Measurements from ENCODE around the gene CFAP410.

GRCh38 chr21:44377201-44377921 lies 38.2 kb upstream of the CFAP410 start:
- TF ChIP-seq, protein P1, sequence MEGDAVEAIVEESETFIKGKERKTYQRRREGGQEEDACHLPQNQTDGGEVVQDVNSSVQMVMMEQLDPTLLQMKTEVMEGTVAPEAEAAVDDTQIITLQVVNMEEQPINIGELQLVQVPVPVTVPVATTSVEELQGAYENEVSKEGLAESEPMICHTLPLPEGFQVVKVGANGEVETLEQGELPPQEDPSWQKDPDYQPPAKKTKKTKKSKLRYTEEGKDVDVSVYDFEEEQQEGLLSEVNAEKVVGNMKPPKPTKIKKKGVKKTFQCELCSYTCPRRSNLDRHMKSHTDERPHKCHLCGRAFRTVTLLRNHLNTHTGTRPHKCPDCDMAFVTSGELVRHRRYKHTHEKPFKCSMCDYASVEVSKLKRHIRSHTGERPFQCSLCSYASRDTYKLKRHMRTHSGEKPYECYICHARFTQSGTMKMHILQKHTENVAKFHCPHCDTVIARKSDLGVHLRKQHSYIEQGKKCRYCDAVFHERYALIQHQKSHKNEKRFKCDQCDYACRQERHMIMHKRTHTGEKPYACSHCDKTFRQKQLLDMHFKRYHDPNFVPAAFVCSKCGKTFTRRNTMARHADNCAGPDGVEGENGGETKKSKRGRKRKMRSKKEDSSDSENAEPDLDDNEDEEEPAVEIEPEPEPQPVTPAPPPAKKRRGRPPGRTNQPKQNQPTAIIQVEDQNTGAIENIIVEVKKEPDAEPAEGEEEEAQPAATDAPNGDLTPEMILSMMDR (IDR thresholded peaks at IDR 0.05; ENCODE audit: insufficient read depth, low read depth, low read length): no peak
- TF ChIP-seq EZH2 (IDR thresholded peaks at IDR 0.05; ENCODE audit: insufficient read depth, low read length): no peak

All from astrocyte (in vitro differentiated cells and primary cell).